Calu3 (cell line): ENCODE measurements around the gene BCAS3. TPM values are rescaled to one million over a fixed set of nuclear protein-coding genes. Genes with fewer than 3 reads are reported as not detected.
"Not testable (repeated sequence)": the region's sequence is repeated elsewhere in the genome, so short reads cannot be mapped to it uniquely, and the experiment has no call there.

Experiments used
- BruUV-seq: library from RNA; stranded (reverse); fragments of 400-500 nt; replicated peaks from 2 replicates; lab custom pipeline; 2021; lab: Mats Ljungman, UMichigan
- CTCF ChIA-PET: fragments of 300-600 bp; sonication (Branson Sonifier 250); formaldehyde crosslinking; loops from one replicate; lab custom pipeline; 2022; ENCODE audit warnings: antibody characterized with exemption; lab: Charles Lee
- DNase-seq: peaks from one replicate; pipeline ENCODE4 v3.0.0; 2022
- H3K27ac Mint-ChIP-seq: one replicate; pipeline ENCODE4 v1.8.0; 2022; ENCODE audit warnings: mixed read lengths; ENCODE audit not compliant: unreplicated experiment
- H3K27me3 Mint-ChIP-seq: one replicate; pipeline ENCODE4 v1.8.0; 2022; ENCODE audit warnings: mixed read lengths; ENCODE audit not compliant: unreplicated experiment
- H3K36me3 Mint-ChIP-seq: one replicate; pipeline ENCODE4 v1.8.0; 2022; ENCODE audit warnings: mild to moderate bottlenecking, moderate library complexity, mixed read lengths; ENCODE audit not compliant: insufficient read depth, unreplicated experiment
- H3K4me1 Mint-ChIP-seq: one replicate; pipeline ENCODE4 v1.8.0; 2022; ENCODE audit warnings: mild to moderate bottlenecking, low read depth, mixed read lengths; ENCODE audit not compliant: unreplicated experiment
- H3K4me3 Mint-ChIP-seq: one replicate; pipeline ENCODE4 v1.8.0; 2022; ENCODE audit warnings: mild to moderate bottlenecking, low read depth, moderate library complexity, mixed read lengths; ENCODE audit not compliant: unreplicated experiment
- H3K9me3 Mint-ChIP-seq: one replicate; pipeline ENCODE4 v1.8.0; 2022; ENCODE audit warnings: low read depth, mixed read lengths; ENCODE audit not compliant: unreplicated experiment
- CTCF ChIP-seq: fragments of 200-600 bp; IDR thresholded peaks from one replicate; pipeline ENCODE4 v1.8.0; 2022; ENCODE audit warnings: antibody characterized with exemption; ENCODE audit not compliant: unreplicated experiment
- intact Hi-C: fragments of 100-400 bp; cut with micrococcal nuclease; formaldehyde crosslinking; loops from one replicate; pipeline ENCODE4 v1.10.0; 2022; ENCODE audit not compliant: unreplicated experiment
- total RNA-seq: library from RNA; stranded (reverse); gene quantifications from 2 replicates; pipeline ENCODE4 v1.2.3, GENCODE V29; 2022

BCAS3 gene
- total RNA-seq, 1 experiment from 2014 or later: 10.9 TPM

GRCh38 chr17:60659156-60659555, 18.5 kb upstream of the BCAS3 start:
- DNase-seq: no peak
- H3K27ac Mint-ChIP-seq: no peak overlapping the region
- no TSS peak for BruUV-seq
- no peak overlapping the region for H3K4me3 Mint-ChIP-seq
- TF ChIP-seq CTCF: no peak
- CTCF ChIA-PET: no interaction called here
- H3K9me3 Mint-ChIP-seq: no peaks in the 10 kb centered on the region
- intact Hi-C loops: no loop called here
- H3K36me3 Mint-ChIP-seq: no peaks in the 10 kb centered on the region
- no peaks in the 10 kb centered on the region for H3K27me3 Mint-ChIP-seq
- no peaks in the 10 kb centered on the region for H3K4me1 Mint-ChIP-seq

- CTCF ChIA-PET: no interaction called here
- intact Hi-C loops: no loop called here
- Mint-ChIP-seq H3K27ac (no peak overlapping the region), H3K4me1 (no peaks in the 10 kb centered on the region), H3K9me3 (no peaks in the 10 kb centered on the region), H3K36me3 (no peaks in the 10 kb centered on the region), H3K4me3 (no peak overlapping the region), H3K27me3 (no peaks in the 10 kb centered on the region)
- BruUV-seq: no TSS peak
- DNase-seq: no peak
- no peak for TF ChIP-seq CTCF
Observed at GRCh38 chr17:60661489-60661888, 16.2 kb upstream of the BCAS3 start.

- no peaks in the 10 kb centered on the region for H3K9me3 Mint-ChIP-seq
- no peak overlapping the region for H3K4me3 Mint-ChIP-seq
- DNase-seq: no peak
- no peak overlapping the region for H3K27ac Mint-ChIP-seq
- peaks cover 6% of the 10 kb centered on the region for H3K36me3 Mint-ChIP-seq
- CTCF ChIA-PET: no interaction called here
- no TSS peak for BruUV-seq
- intact Hi-C loops: no loop called here
- no peaks in the 10 kb centered on the region for H3K27me3 Mint-ChIP-seq
- H3K4me1 Mint-ChIP-seq: no peaks in the 10 kb centered on the region
- no peak for TF ChIP-seq CTCF
Observed at GRCh38 chr17:60664022-60664421, 13.6 kb upstream of the BCAS3 start.

- BruUV-seq: no TSS peak
- Mint-ChIP-seq H3K4me1 (no peaks in the 10 kb centered on the region), H3K9me3 (no peaks in the 10 kb centered on the region), H3K4me3 (no peak overlapping the region), H3K27ac (no peak overlapping the region), H3K27me3 (no peaks in the 10 kb centered on the region), H3K36me3 (peaks cover 6% of the 10 kb centered on the region)
- intact Hi-C loops: no loop called here
- TF ChIP-seq CTCF: no peak
- CTCF ChIA-PET: no interaction called here
- no peak for DNase-seq
Observed at GRCh38 chr17:60665602-60666001, 12.0 kb upstream of the BCAS3 start.

- CTCF ChIA-PET, H3K36me3 Mint-ChIP-seq, BruUV-seq, H3K4me3 Mint-ChIP-seq, H3K4me1 Mint-ChIP-seq, DNase-seq, H3K27me3 Mint-ChIP-seq, H3K9me3 Mint-ChIP-seq, H3K27ac Mint-ChIP-seq, intact Hi-C loops: not testable (repeated sequence)
Observed at GRCh38 chr17:60668741-60669140, 8.9 kb upstream of the BCAS3 start.
